GM08714 (cell line): ENCODE data around the gene ZNF275.
"Not testable (repeated sequence)": the region's sequence is repeated elsewhere in the genome, so short reads cannot be mapped to it uniquely, and the experiment has no call there.

ENCODE experiments used
- H3K4me3 ChIP-seq: fragments of 200-500 bp; sonication (Bioruptor generic); 2 replicates; pipeline ENCODE4 v1.5.1; 2014; ENCODE audit warnings: mild to moderate bottlenecking, low read length, inconsistent platforms
- ZNF274 ChIP-seq: IDR thresholded peaks from 2 replicates; pipeline ENCODE4 v1.6.1; 2012; ENCODE audit warnings: mild to moderate bottlenecking, low read depth, low read length

ZNF275 gene

GRCh38 chrX:153333821-153334653, at the start of gene ZNF275:
TSS of gene ZNF275 (plus strand) at chrX:153334153. CDS start at chrX:153336680, 2,527 bp downstream.
- TF ChIP-seq ZNF274 = no peak
- peak within 1 kb of the TSS; percentile 79 for H3K4me3 ChIP-seq

- not testable (repeated sequence) for H3K4me3 ChIP-seq
These were observed 48.3 kb upstream of the ZNF275 start for GRCh38 chrX:153285678-153286077.

GRCh38 chrX:153288807-153289206, 45.1 kb upstream of the ZNF275 start:
- H3K4me3 ChIP-seq = not testable (repeated sequence)

GRCh38 chrX:153293485-153294071, 40.4 kb upstream of the ZNF275 start:
- H3K4me3 ChIP-seq = not testable (repeated sequence)

GRCh38 chrX:153297376-153297775, 36.6 kb upstream of the ZNF275 start:
- H3K4me3 ChIP-seq = no peak overlapping the region
- TF ChIP-seq ZNF274 = no peak

GRCh38 chrX:153299855-153300254, 34.1 kb upstream of the ZNF275 start:
- no peak for TF ChIP-seq ZNF274
- no peak overlapping the region for H3K4me3 ChIP-seq

GRCh38 chrX:153301746-153302145, 32.2 kb upstream of the ZNF275 start:
- H3K4me3 ChIP-seq = no peak overlapping the region
- TF ChIP-seq ZNF274 = no peak

- no peak for TF ChIP-seq ZNF274
- H3K4me3 ChIP-seq = no peak overlapping the region
These were observed 31.2 kb upstream of the ZNF275 start for GRCh38 chrX:153302796-153303195.

GRCh38 chrX:153303276-153304262, 30.4 kb upstream of the ZNF275 start:
- no peak for TF ChIP-seq ZNF274
- no peak overlapping the region for H3K4me3 ChIP-seq

- no peak overlapping the region for H3K4me3 ChIP-seq
- TF ChIP-seq ZNF274 = no peak
These were observed 28.8 kb upstream of the ZNF275 start for GRCh38 chrX:153304988-153305736.

GRCh38 chrX:153305972-153306371, 28.0 kb upstream of the ZNF275 start:
- H3K4me3 ChIP-seq = no peak overlapping the region
- no peak for TF ChIP-seq ZNF274

- no peak for TF ChIP-seq ZNF274
- H3K4me3 ChIP-seq = no peak overlapping the region
These were observed 27.3 kb upstream of the ZNF275 start for GRCh38 chrX:153306527-153307115.
